ENCODE measurements around the gene CLCN6.

DNA sequence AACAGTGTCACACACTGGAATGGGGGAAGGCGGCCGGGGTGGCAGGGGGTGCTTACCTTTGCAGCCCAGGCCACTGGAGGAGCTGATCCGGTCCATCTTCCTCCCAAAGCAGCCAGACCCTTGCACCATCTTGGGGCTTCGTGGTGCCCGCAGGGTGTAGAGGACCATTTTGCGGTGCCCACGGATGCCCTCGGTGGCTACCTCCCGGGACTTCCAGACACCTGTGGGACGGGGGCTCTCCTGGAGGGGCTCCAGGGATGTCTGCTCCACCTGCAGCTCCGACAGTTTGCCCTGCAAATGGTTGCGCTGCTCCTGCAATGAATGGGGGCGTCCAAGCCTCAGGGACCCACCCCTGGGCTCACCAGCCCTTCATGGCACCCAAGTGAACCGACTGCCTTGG is 52.2 kb downstream of the CLCN6 start:
- TF ChIP-seq POLR2A (IDR thresholded peaks at IDR 0.05; ENCODE audit: low read length) (no peak), GATA1 (IDR thresholded peaks at IDR 0.05; ENCODE audit: low read depth, low read length) (no peak)
